Transverse colon (tissue), 4 donors: Measurements from ENCODE around the gene THBS3. TPM values are rescaled to one million over a fixed set of nuclear protein-coding genes. Genes with fewer than 3 reads are reported as not detected.
"Not testable (repeated sequence)": the region's sequence is repeated elsewhere in the genome, so short reads cannot be mapped to it uniquely, and the experiment has no call there.

Experiments used
- DNase-seq: peaks from one replicate; pipeline ENCODE4 v3.0.0-alpha.2; 2019
- H3K27ac ChIP-seq, 4 donors: fragments of 200-600 bp; sonication (generic); 2 replicates each; pipeline ENCODE4 v1.5.1; 2016 to 2018; ENCODE audit warnings: inconsistent platforms in 4 of 4
- H3K27me3 ChIP-seq: fragments of 200-600 bp; sonication (generic); 2 replicates; pipeline ENCODE4 v1.5.1; 2017; ENCODE audit warnings: inconsistent platforms
- H3K36me3 ChIP-seq, 4 donors: fragments of 200-600 bp; sonication (generic); 2 replicates each; pipeline ENCODE4 v1.5.1; 2017 to 2019; ENCODE audit warnings: inconsistent platforms in 4 of 4
- H3K4me1 ChIP-seq, 4 donors: fragments of 200-600 bp; sonication (generic); 2 replicates each; pipeline ENCODE4 v1.5.1; 2017 to 2020; ENCODE audit warnings: inconsistent platforms in 4 of 4
- H3K4me3 ChIP-seq, 4 donors: fragments of 200-600 bp; sonication (generic); 1 replicate in 1 of 4; 2 replicates in 3 of 4; pipeline versions ENCODE4 v1.5.1 to v1.6.1; 2017 to 2019; ENCODE audit warnings: inconsistent platforms in 4 of 4
- H3K9me3 ChIP-seq, 2 donors: fragments of 200-600 bp; sonication (generic); 2 replicates each; pipeline ENCODE4 v1.5.1; 2017 to 2019; ENCODE audit warnings: inconsistent platforms in 2 of 2
- EP300 ChIP-seq: sonication (generic); formaldehyde crosslinking; IDR thresholded peaks from one replicate; pipeline ENCODE4 v1.6.1; 2017; ENCODE audit warnings: antibody characterized with exemption, low read depth
- WGBS, 2 donors: methylation state at CpG; one replicate each; pipeline ENCODE4 v1.1.5; 2018; ENCODE audit warnings: low coverage in 1 of 2; 5-methylcytosine and 5-hydroxymethylcytosine counted together
- in situ Hi-C, 4 donors: fragments of 200-750 bp; cut with MboI; loops; one replicate each; pipeline versions ENCODE4 v1.15.0 to v1.15.1; 2017; ENCODE audit warnings: low sequenced_read_pairs in 3 of 4, low pct_ligation_motif_present in 1 of 4, low pct_unique_long_range_greater_than_20kb in 1 of 4
- intact Hi-C: fragments of 100-400 bp; cut with DNase I; formaldehyde crosslinking; loops from one replicate; pipeline ENCODE4 v1.15.1; 2023; ENCODE audit warnings: low total_unique reads
- small RNA-seq, 4 donors: library from RNA; depleted of rRNA; stranded (forward); fragments of <200 nt; gene quantifications; one replicate each; pipeline ENCODE3, GENCODE V24; 2016
- total RNA-seq, 4 donors: library from RNA; depleted of rRNA; stranded (reverse); fragments of >200 nt; gene quantifications; one replicate each; pipeline ENCODE4 v1.1.0, GENCODE V29; 2016

The THBS3 gene
- total RNA-seq, 4 donors from 2014 or later = 19.2 to 37.8 (median 27.0) TPM

- H3K4me1 ChIP-seq = no peaks in the 10 kb centered on the region
- no peaks in the 10 kb centered on the region for H3K27me3 ChIP-seq
- no peaks in the 10 kb centered on the region for H3K36me3 ChIP-seq
- no peak overlapping the region for H3K27ac ChIP-seq
- in situ Hi-C loops (loop anchor here in 1 of 4 donors (25.0 kb wide), 1 partner anchor 247 kb away; no protein-coding TSS in a partner anchor), intact Hi-C loops (no loop called here)
- no peaks in the 10 kb centered on the region for H3K9me3 ChIP-seq
- H3K4me3 ChIP-seq = no peak overlapping the region
- WGBS, 2 donors = 75 to 76% methylated on average over 1 of the region's 1 CpG
- DNase-seq = no peak
- TF ChIP-seq EP300 = no peak
Measured at GRCh38 chr1:155158991-155159390, 48.7 kb downstream of the THBS3 start.

DNA sequence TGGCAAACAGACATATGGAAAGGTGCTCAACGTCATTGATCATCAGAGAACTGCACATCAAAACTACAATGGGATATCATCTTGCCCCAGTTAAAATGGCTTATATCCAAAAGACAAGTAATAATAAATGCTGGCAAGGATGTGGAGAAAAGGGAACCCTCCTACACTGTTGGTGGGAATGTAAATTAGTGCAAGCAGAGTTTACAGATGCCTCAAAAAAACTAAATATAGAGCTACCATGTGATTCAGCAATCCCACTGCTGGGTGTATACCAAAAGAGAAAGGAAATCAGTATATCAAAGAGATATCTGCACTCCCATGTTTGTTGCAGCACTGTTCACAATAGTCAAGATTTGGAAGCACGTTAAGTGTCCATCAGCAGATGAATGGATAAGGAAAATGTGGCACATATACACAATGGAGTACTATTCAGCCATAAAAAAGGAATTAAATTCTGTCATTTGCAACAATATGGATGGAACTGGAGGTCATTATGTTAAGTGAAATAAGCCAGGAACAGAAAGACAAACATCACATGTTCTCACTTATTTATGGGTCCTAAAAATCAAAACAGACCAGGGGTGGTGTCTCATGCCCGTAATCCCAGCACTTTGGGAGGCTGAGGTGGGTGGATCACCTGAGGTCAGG is 51.6 kb downstream of the THBS3 start:
- H3K27ac ChIP-seq, intact Hi-C loops, H3K9me3 ChIP-seq, H3K4me1 ChIP-seq, DNase-seq, H3K4me3 ChIP-seq, H3K36me3 ChIP-seq, H3K27me3 ChIP-seq: not testable (repeated sequence)
- in situ Hi-C loops = loop anchor here in 1 of 4 donors (25.0 kb wide), 1 partner anchor 244 kb away; no protein-coding TSS in a partner anchor
- WGBS, 2 donors = 57 to 64% methylated on average over 2 to 3 of the region's 3 CpGs

Small RNAs within 50 kb of the gene (small RNA-seq; reads per million reads assigned to genes)
- 0 reads per million in 4 donors for gene HMGN2P18

Other genes with a start within 250 kb of the THBS3 start
- gene PYGO2, start 246.1 kb downstream of the THBS3 start, total RNA-seq = 10 to 100 TPM; 23.3 to 63.7 (median 29.0) TPM
- 100 to 1,000 TPM in 2 of 4 donors, 10 to 100 TPM in 2; 71.1 to 149 (median 92.0) TPM for gene SHC1, start 237.2 kb downstream of the THBS3 start, total RNA-seq
- gene CKS1B, start 233.2 kb downstream of the THBS3 start, total RNA-seq = 10 to 100 TPM in 3 of 4 donors, not detected in 1; 28.9 to 41.4 (median 35.2) TPM
- 10 to 100 TPM; 32.7 to 42.4 (median 36.0) TPM for gene FLAD1, start 224.6 kb downstream of the THBS3 start, total RNA-seq
- not detected for gene LENEP, start 214.3 kb downstream of the THBS3 start, total RNA-seq
- gene ZBTB7B, start 205.1 kb downstream of the THBS3 start, total RNA-seq = 100 to 1,000 TPM in 3 of 4 donors, 10 to 100 TPM in 1; 85.2 to 513 (median 272) TPM
- gene DCST2, start 174.1 kb downstream of the THBS3 start, total RNA-seq = 1 to 10 TPM in 3 of 4 donors, not detected in 1; 1.9 to 4.6 (median 4.5) TPM
- gene DCST1, start 174.1 kb downstream of the THBS3 start, total RNA-seq = under 1 TPM in 2 of 4 donors, not detected in 2; 0.32 to 0.41 TPM
- 100 to 1,000 TPM in 3 of 4 donors, 10 to 100 TPM in 1; 90.6 to 196 (median 115) TPM for gene ADAM15, start 156.6 kb downstream of the THBS3 start, total RNA-seq
- gene EFNA4, start 144.2 kb downstream of the THBS3 start, total RNA-seq = 10 to 100 TPM; 18.3 to 57.2 (median 37.2) TPM
- gene EFNA3, start 129.1 kb downstream of the THBS3 start, total RNA-seq = 1 to 10 TPM; 3.4 to 7.9 (median 7.2) TPM
- gene EFNA1, start 80.0 kb downstream of the THBS3 start, total RNA-seq = 100 to 1,000 TPM in 1 of 4 donors, 10 to 100 TPM in 3; 18.5 to 108 (median 62.7) TPM
- 100 to 1,000 TPM in 1 of 4 donors, 10 to 100 TPM in 2, 1 to 10 TPM in 1; 5.2 to 199 (median 44.4) TPM for gene SLC50A1, start 72.0 kb downstream of the THBS3 start, total RNA-seq
- 100 to 1,000 TPM in 1 of 4 donors, 10 to 100 TPM in 2, 1 to 10 TPM in 1; 7.2 to 130 (median 62.6) TPM for gene DPM3, start 67.4 kb downstream of the THBS3 start, total RNA-seq
- gene KRTCAP2, start 34.6 kb downstream of the THBS3 start, total RNA-seq = 100 to 1,000 TPM; 106 to 240 (median 131) TPM
- under 1 TPM in 2 of 4 donors, not detected in 2; 0.41 to 0.48 TPM for gene TRIM46, start 34.0 kb downstream of the THBS3 start, total RNA-seq
- gene MTX1, start 798 bp upstream of the THBS3 start, total RNA-seq = 10 to 100 TPM; 24.3 to 64.0 (median 46.0) TPM
- gene ENTREP3, start 47.6 kb upstream of the THBS3 start, total RNA-seq = 10 to 100 TPM in 3 of 4 donors, 1 to 10 TPM in 1; 9.0 to 21.9 (median 15.7) TPM
- 10 to 100 TPM in 3 of 4 donors, 1 to 10 TPM in 1; 7.8 to 61.3 (median 35.2) TPM for gene SCAMP3, start 54.5 kb upstream of the THBS3 start, total RNA-seq
- 10 to 100 TPM; 31.9 to 92.9 (median 51.5) TPM for gene CLK2, start 65.6 kb upstream of the THBS3 start, total RNA-seq
- gene HCN3, start 69.6 kb upstream of the THBS3 start, total RNA-seq = 10 to 100 TPM; 13.0 to 34.0 (median 22.2) TPM
- 1 to 10 TPM in 1 of 4 donors, under 1 TPM in 2, not detected in 1; 0.40 to 5.6 (median 0.64) TPM for gene PKLR, start 93.5 kb upstream of the THBS3 start, total RNA-seq
- 100 to 1,000 TPM in 2 of 4 donors, 10 to 100 TPM in 2; 73.7 to 158 (median 104) TPM for gene FDPS, start 101.0 kb upstream of the THBS3 start, total RNA-seq
- gene RUSC1, start 113.0 kb upstream of the THBS3 start, total RNA-seq = 100 to 1,000 TPM in 1 of 4 donors, 10 to 100 TPM in 3; 43.4 to 121 (median 65.5) TPM